GM18873 (cell line): ENCODE results near the gene CD244.

ENCODE experiments used
- ATAC-seq: cut with Tn5 transposase; IDR thresholded peaks from one replicate; pipeline ENCODE4 v1.9.1; 2021; ENCODE audit warnings: mild to moderate bottlenecking, moderate library complexity, moderate number of reproducible peaks; ENCODE audit not compliant: unreplicated experiment, low FRiP score

CD244 gene

GRCh38 chr1:160850993-160851392 is 11.7 kb downstream of the CD244 start:
- no peak for ATAC-seq

GRCh38 chr1:160850541-160850940 is 12.1 kb downstream of the CD244 start:
- no peak for ATAC-seq

- ATAC-seq: no peak
These were observed 16.4 kb downstream of the CD244 start for GRCh38 chr1:160846281-160846680.

GRCh38 chr1:160844447-160845232 is 18.0 kb downstream of the CD244 start:
- ATAC-seq: no peak

GRCh38 chr1:160841079-160841478 is 21.6 kb downstream of the CD244 start:
- ATAC-seq: no peak

GRCh38 chr1:160839746-160840145 is 22.9 kb downstream of the CD244 start:
- no peak for ATAC-seq

- no peak for ATAC-seq
These were observed 23.8 kb downstream of the CD244 start for GRCh38 chr1:160838888-160839287.

GRCh38 chr1:160837558-160838205 is 25.0 kb downstream of the CD244 start:
- ATAC-seq: peak; percentile 66

- no peak for ATAC-seq
These were observed 25.6 kb downstream of the CD244 start for GRCh38 chr1:160836981-160837557.

- ATAC-seq: no peak
These were observed 26.1 kb downstream of the CD244 start for GRCh38 chr1:160836561-160836960.

GRCh38 chr1:160835751-160836150 is 26.9 kb downstream of the CD244 start:
- ATAC-seq: no peak

GRCh38 chr1:160834945-160835565 is 27.6 kb downstream of the CD244 start:
- no peak for ATAC-seq

GRCh38 chr1:160830321-160831153 is 32.1 kb downstream of the CD244 start:
- no peak for ATAC-seq

- no peak for ATAC-seq
These were observed 32.9 kb downstream of the CD244 start for GRCh38 chr1:160829766-160830165.

GRCh38 chr1:160827418-160827817 is 35.3 kb downstream of the CD244 start:
- no peak for ATAC-seq

GRCh38 chr1:160826546-160826945 is 36.1 kb downstream of the CD244 start:
- no peak for ATAC-seq

- no peak for ATAC-seq
These were observed 39.4 kb downstream of the CD244 start for GRCh38 chr1:160823296-160823695.

- ATAC-seq: no peak
These were observed 41.1 kb downstream of the CD244 start for GRCh38 chr1:160821627-160822026.

- no peak for ATAC-seq
These were observed 43.5 kb downstream of the CD244 start for GRCh38 chr1:160819186-160819585.

GRCh38 chr1:160818207-160818937 is 44.3 kb downstream of the CD244 start:
- ATAC-seq: no peak
